GM12878 (cell line): ENCODE data around the gene PDZRN3. TPM values are rescaled to one million over a fixed set of nuclear protein-coding genes. Genes with fewer than 3 reads are reported as not detected.

Experiments used
- ATAC-seq: fragments of 200-7000 bp; cut with Tn5 transposase; 3 replicates; pipeline ENCODE4 v1.9.1; 2020; ENCODE audit warnings: mild to moderate bottlenecking, moderate library complexity
- BruUV-seq: library from RNA; stranded (reverse); fragments of 400-500 nt; replicated peaks from 2 replicates; lab custom pipeline; 2021; lab: Mats Ljungman, UMichigan
- CTCF ChIA-PET: fragments of 300-600 bp; sonication (Branson Sonifier 250); formaldehyde crosslinking; extraction: SDS; loops from one replicate; lab custom pipeline; 2021; ENCODE audit warnings: inconsistent platforms; lab: Yijun Ruan, JAX
- POLR2A ChIA-PET: fragments of 350-600 bp; formaldehyde crosslinking; extraction: SDS; loops from one replicate; lab custom pipeline; 2021; ENCODE audit warnings: inconsistent platforms; lab: Charles Lee
- RAD21 ChIA-PET: fragments of 300-600 bp; sonication (Branson Sonifier 250); formaldehyde crosslinking; loops from one replicate; lab custom pipeline; 2023; ENCODE audit warnings: antibody characterized with exemption; ENCODE audit not compliant: unreplicated experiment; lab: Charles Lee
- SMC1A ChIA-PET: fragments of 300-600 bp; sonication (Branson Sonifier 250); formaldehyde crosslinking; loops from one replicate; lab custom pipeline; 2023; ENCODE audit not compliant: unreplicated experiment, uncharacterized antibody; lab: Charles Lee
- DNase-seq: peaks from one replicate; pipeline ENCODE4 v3.0.0-alpha.2; 2011; ENCODE audit warnings: low read depth, low spot score
- FAIRE-seq: peaks from 3 replicates; lab custom pipeline; 2011; peaks lifted over from hg19 to GRCh38; lab: Jason Lieb, UNC
- H2AFZ ChIP-seq: 2 replicates; pipeline ENCODE4 v1.6.0; 2011; ENCODE audit warnings: low read depth, low read length, control low read depth; ENCODE audit not compliant: control insufficient read depth
- H3K27ac ChIP-seq: 2 replicates; pipeline ENCODE4 v1.5.1; 2011; ENCODE audit warnings: control low read depth; ENCODE audit not compliant: control insufficient read depth, insufficient read depth
- H3K27me3 ChIP-seq, 2 experiments: replicated peaks in 1 of 2; 2 replicates each; pipeline versions ENCODE4 v1.6.0 to v1.6.1; 2011; ENCODE audit warnings: low read length in 1 of 2; ENCODE audit not compliant: control insufficient read depth in 2 of 2, insufficient read depth in 2 of 2
- H3K36me3 ChIP-seq, 2 experiments: 2 replicates each; pipeline ENCODE4 v1.5.1; 2011; ENCODE audit warnings: low read length in 1 of 2; ENCODE audit not compliant: control insufficient read depth in 2 of 2, insufficient read depth in 2 of 2
- H3K4me1 ChIP-seq: 2 replicates; pipeline ENCODE4 v1.6.1; 2011; ENCODE audit warnings: mild to moderate bottlenecking, low read length, moderate library complexity, mixed read lengths; ENCODE audit not compliant: control insufficient read depth, insufficient read depth
- H3K4me2 ChIP-seq: 2 replicates; pipeline ENCODE4 v1.6.0; 2011; ENCODE audit warnings: control low read depth; ENCODE audit not compliant: control insufficient read depth, insufficient read depth
- H3K4me3 ChIP-seq: fragments of 200-600 bp; sonication (generic); 2 replicates; pipeline ENCODE4 v1.5.1; 2016
- H3K79me2 ChIP-seq: 2 replicates; pipeline ENCODE4 v1.6.0; 2011; ENCODE audit warnings: low read length; ENCODE audit not compliant: control insufficient read depth, insufficient read depth
- H3K9ac ChIP-seq: 2 replicates; pipeline ENCODE4 v1.8.0; 2011; ENCODE audit warnings: low read length, control low read depth, mixed read lengths; ENCODE audit not compliant: control insufficient read depth, insufficient read depth
- H3K9me3 ChIP-seq: replicated peaks from 3 replicates; pipeline ENCODE4 v1.5.1; 2011; ENCODE audit warnings: mild to moderate bottlenecking, low read length; ENCODE audit not compliant: control insufficient read depth, insufficient read depth
- H4K20me1 ChIP-seq: 2 replicates; pipeline ENCODE4 v1.6.0; 2011; ENCODE audit not compliant: control insufficient read depth, insufficient read depth
- ATF7 ChIP-seq: fragments of 450-650 bp; IDR thresholded peaks from 2 replicates; pipeline ENCODE4 v1.6.1; 2016; ENCODE audit warnings: low read depth, mild to moderate bottlenecking
- CREM ChIP-seq: IDR thresholded peaks from 2 replicates; pipeline ENCODE4 v1.6.1; 2014; ENCODE audit warnings: antibody characterized with exemption, low read depth
- MTA2 ChIP-seq: fragments of 450-650 bp; IDR thresholded peaks from 2 replicates; pipeline ENCODE4 v1.6.1; 2016; ENCODE audit warnings: low read depth, mild to moderate bottlenecking, moderate library complexity
- NRF1 ChIP-seq: conservative IDR thresholded peaks from 2 replicates; pipeline ENCODE4 v1.6.1; 2011; ENCODE audit warnings: mild to moderate bottlenecking, low read depth, low read length, improper control_type of control experiment
- SPI1 ChIP-seq: IDR thresholded peaks from 2 replicates; pipeline ENCODE4 v1.6.1; 2011; ENCODE audit warnings: low read depth, mild to moderate bottlenecking, low read length, moderate library complexity, borderline replicate concordance; ENCODE audit not compliant: insufficient read depth
- YBX1 ChIP-seq: fragments of 450-650 bp; IDR thresholded peaks from 2 replicates; pipeline ENCODE4 v1.6.1; 2016; ENCODE audit warnings: antibody characterized with exemption
- WGBS: methylation state at CpG from one replicate; pipeline ENCODE4 v1.1.6; 2016; ENCODE audit warnings: low lambda C conversion rate; ENCODE audit not compliant: insufficient replicate concordance, insufficient coverage; ENCODE audit errors: missing lambda C conversion rate; 5-methylcytosine and 5-hydroxymethylcytosine counted together
- in situ Hi-C: fragments of 300-500 bp; cut with MboI; formaldehyde crosslinking; loops from 9 replicates; pipeline ENCODE4 v1.14.3; 2018; ENCODE audit warnings: mixed read lengths
- intact Hi-C: fragments of 100-400 bp; cut with micrococcal nuclease; formaldehyde crosslinking; loops from one replicate; pipeline ENCODE4 v1.14.2; 2022; ENCODE audit not compliant: unreplicated experiment
- polyA plus RNA-seq, 11 experiments: library from polyadenylated mRNA; depleted of rRNA in 4 of 11; unstranded in 6 of 11; stranded (reverse) in 5 of 11; fragments of >200 nt; fragmentation: Nextera tagmentation in 4 of 11; fragmentation: Illumina TruSeq in 1 of 11; extraction: Ambion mirVana in 4 of 11; extraction: Trizol in 1 of 11; gene quantifications; 1 replicate in 1 of 11; 2 replicates in 10 of 11; pipeline versions ENCODE4 v1.2.1 to v1.2.3, GENCODE V29; 2011 to 2016; ENCODE audit warnings: inconsistent platforms in 2 of 11, missing spikeins in 2 of 11, low read depth in 1 of 11
- total RNA-seq, 4 experiments: library from RNA; depleted of rRNA in 3 of 4; stranded (reverse); fragments of >200 nt in 3 of 4; fragmentation: Illumina TruSeq in 1 of 4; extraction: Trizol in 1 of 4; gene quantifications; 2 replicates each; pipeline versions ENCODE4 v1.2.1 to v1.2.3, GENCODE V29; 2013 to 2021
- TF ChIP-seq, protein P1 (sequence below): IDR thresholded peaks from 2 replicates; pipeline ENCODE4 v1.6.1; 2011; ENCODE audit warnings: mild to moderate bottlenecking, low read depth, low read length, moderate library complexity; ENCODE audit not compliant: insufficient replicate concordance
- TF ChIP-seq, protein P2 (sequence below): IDR thresholded peaks from 2 replicates; pipeline ENCODE4 v1.6.1; 2012; ENCODE audit warnings: low read depth, low read length, improper control_type of control experiment
- TF ChIP-seq, protein P3 (sequence below): fragments of 450-650 bp; IDR thresholded peaks from 2 replicates; pipeline ENCODE4 v1.6.1; 2017; ENCODE audit warnings: mild to moderate bottlenecking
- TF ChIP-seq, protein P4 (sequence below): fragments of 450-650 bp; formaldehyde crosslinking; IDR thresholded peaks from 2 replicates; pipeline ENCODE4 v1.5.0; 2022; ENCODE audit warnings: mild to moderate bottlenecking, missing genetic modification characterization

The PDZRN3 gene
- total and polyA plus RNA-seq, 10 of the 15 experiments (the other 5 are each of a cell fraction or from before 2014, with no cell fraction given): 0.07 to 0.37 (median 0.12) TPM; not detected in 6

DNA sequence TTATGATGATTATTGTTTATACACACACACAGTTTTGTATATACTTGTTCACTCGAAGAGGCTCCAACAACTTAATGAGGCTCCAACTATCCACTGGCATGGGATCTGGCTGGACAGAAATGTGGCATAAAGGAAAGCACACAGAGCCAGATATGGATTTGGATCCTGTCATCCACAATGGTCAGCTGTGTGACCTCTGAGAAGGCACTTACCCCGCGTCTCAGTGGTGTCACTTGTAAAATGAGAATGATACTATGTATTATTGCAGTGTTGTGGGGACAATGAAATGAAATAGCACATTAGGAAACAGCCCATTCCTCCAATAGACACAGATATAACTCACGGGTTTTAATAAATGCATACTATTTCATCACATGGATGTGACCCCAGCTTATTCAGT, 42.2 kb downstream of the PDZRN3 start:
- no peak overlapping the region for H3K27ac ChIP-seq
- H3K4me2 ChIP-seq: no peak overlapping the region
- no TSS peak for BruUV-seq
- RAD21 ChIA-PET: no interaction called here
- H3K36me3 ChIP-seq: no peaks in the 10 kb centered on the region
- H3K9me3 ChIP-seq: no peaks in the 10 kb centered on the region
- H4K20me1 ChIP-seq: no peaks in the 10 kb centered on the region
- H3K27me3 ChIP-seq: no peaks in the 10 kb centered on the region
- DNase-seq (no peak), FAIRE-seq (no peak), ATAC-seq (no peak)
- TF ChIP-seq, protein P1, sequence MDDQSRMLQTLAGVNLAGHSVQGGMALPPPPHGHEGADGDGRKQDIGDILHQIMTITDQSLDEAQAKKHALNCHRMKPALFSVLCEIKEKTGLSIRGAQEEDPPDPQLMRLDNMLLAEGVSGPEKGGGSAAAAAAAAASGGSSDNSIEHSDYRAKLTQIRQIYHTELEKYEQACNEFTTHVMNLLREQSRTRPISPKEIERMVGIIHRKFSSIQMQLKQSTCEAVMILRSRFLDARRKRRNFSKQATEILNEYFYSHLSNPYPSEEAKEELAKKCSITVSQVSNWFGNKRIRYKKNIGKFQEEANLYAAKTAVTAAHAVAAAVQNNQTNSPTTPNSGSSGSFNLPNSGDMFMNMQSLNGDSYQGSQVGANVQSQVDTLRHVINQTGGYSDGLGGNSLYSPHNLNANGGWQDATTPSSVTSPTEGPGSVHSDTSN: no peak
- no peak for TF ChIP-seq CREM
- TF ChIP-seq YBX1: no peak
- TF ChIP-seq, protein P2, sequence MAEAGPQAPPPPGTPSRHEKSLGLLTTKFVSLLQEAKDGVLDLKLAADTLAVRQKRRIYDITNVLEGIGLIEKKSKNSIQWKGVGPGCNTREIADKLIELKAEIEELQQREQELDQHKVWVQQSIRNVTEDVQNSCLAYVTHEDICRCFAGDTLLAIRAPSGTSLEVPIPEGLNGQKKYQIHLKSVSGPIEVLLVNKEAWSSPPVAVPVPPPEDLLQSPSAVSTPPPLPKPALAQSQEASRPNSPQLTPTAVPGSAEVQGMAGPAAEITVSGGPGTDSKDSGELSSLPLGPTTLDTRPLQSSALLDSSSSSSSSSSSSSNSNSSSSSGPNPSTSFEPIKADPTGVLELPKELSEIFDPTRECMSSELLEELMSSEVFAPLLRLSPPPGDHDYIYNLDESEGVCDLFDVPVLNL: no peak
- TF ChIP-seq NRF1: no peak
- TF ChIP-seq, protein P3, sequence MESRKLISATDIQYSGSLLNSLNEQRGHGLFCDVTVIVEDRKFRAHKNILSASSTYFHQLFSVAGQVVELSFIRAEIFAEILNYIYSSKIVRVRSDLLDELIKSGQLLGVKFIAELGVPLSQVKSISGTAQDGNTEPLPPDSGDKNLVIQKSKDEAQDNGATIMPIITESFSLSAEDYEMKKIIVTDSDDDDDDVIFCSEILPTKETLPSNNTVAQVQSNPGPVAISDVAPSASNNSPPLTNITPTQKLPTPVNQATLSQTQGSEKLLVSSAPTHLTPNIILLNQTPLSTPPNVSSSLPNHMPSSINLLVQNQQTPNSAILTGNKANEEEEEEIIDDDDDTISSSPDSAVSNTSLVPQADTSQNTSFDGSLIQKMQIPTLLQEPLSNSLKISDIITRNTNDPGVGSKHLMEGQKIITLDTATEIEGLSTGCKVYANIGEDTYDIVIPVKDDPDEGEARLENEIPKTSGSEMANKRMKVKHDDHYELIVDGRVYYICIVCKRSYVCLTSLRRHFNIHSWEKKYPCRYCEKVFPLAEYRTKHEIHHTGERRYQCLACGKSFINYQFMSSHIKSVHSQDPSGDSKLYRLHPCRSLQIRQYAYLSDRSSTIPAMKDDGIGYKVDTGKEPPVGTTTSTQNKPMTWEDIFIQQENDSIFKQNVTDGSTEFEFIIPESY: no peak
- TF ChIP-seq ATF7: no peak
- TF ChIP-seq SPI1: no peak
- TF ChIP-seq MTA2: no peak
- TF ChIP-seq, protein P4, sequence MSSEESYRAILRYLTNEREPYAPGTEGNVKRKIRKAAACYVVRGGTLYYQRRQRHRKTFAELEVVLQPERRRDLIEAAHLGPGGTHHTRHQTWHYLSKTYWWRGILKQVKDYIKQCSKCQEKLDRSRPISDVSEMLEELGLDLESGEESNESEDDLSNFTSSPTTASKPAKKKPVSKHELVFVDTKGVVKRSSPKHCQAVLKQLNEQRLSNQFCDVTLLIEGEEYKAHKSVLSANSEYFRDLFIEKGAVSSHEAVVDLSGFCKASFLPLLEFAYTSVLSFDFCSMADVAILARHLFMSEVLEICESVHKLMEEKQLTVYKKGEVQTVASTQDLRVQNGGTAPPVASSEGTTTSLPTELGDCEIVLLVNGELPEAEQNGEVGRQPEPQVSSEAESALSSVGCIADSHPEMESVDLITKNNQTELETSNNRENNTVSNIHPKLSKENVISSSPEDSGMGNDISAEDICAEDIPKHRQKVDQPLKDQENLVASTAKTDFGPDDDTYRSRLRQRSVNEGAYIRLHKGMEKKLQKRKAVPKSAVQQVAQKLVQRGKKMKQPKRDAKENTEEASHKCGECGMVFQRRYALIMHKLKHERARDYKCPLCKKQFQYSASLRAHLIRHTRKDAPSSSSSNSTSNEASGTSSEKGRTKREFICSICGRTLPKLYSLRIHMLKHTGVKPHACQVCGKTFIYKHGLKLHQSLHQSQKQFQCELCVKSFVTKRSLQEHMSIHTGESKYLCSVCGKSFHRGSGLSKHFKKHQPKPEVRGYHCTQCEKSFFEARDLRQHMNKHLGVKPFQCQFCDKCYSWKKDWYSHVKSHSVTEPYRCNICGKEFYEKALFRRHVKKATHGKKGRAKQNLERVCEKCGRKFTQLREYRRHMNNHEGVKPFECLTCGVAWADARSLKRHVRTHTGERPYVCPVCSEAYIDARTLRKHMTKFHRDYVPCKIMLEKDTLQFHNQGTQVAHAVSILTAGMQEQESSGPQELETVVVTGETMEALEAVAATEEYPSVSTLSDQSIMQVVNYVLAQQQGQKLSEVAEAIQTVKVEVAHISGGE (CRISPR knock-in tag): no peak
- H3K9ac ChIP-seq: no peak overlapping the region
- H3K79me2 ChIP-seq: no peaks in the 10 kb centered on the region
- no peak overlapping the region for H2AFZ ChIP-seq
- CTCF ChIA-PET: no interaction called here
- H3K4me1 ChIP-seq: no peaks in the 10 kb centered on the region
- SMC1A ChIA-PET: no interaction called here
- WGBS: 48% methylated on average over 4 of the region's 4 CpGs
- POLR2A ChIA-PET: no interaction called here
- H3K4me3 ChIP-seq: no peak overlapping the region
- intact Hi-C loops: no loop called here
- in situ Hi-C loops: no loop called here
